T47D (cell line): ENCODE measurements around the gene SERPINB1.
"Not testable (repeated sequence)": the region's sequence is repeated elsewhere in the genome, so short reads cannot be mapped to it uniquely, and the experiment has no call there.

Experiments
- DNase-seq, 2 experiments: peaks; one replicate each; pipeline versions ENCODE4 v3.0.0 to v3.0.0-alpha.2; 2011 to 2012; ENCODE audit warnings: low read depth in 1 of 2, low spot score in 1 of 2
- JUND ChIP-seq: IDR thresholded peaks from 2 replicates; pipeline ENCODE4 v1.6.1; 2012; ENCODE audit warnings: low read depth
- in situ Hi-C: cut with HindIII; loops from 2 replicates; pipeline ENCODE4 v1.10.0; 2016; ENCODE audit warnings: low sequenced_read_pairs, low pct_unique_long_range_greater_than_20kb

The SERPINB1 gene

GRCh38 chr6:2816158-2816557, 25.5 kb downstream of the SERPINB1 start:
- DNase-seq = no peak
- no peak for TF ChIP-seq JUND
- in situ Hi-C loops = no loop called here

- DNase-seq = no peak
- in situ Hi-C loops = no loop called here
- TF ChIP-seq JUND = no peak
Observed at GRCh38 chr6:2812695-2813094, 29.0 kb downstream of the SERPINB1 start.

- no peak for DNase-seq
- in situ Hi-C loops = no loop called here
Observed at GRCh38 chr6:2810092-2810671, 31.5 kb downstream of the SERPINB1 start.

GRCh38 chr6:2809015-2809414, 32.6 kb downstream of the SERPINB1 start:
- in situ Hi-C loops = no loop called here
- DNase-seq = no peak
- TF ChIP-seq JUND = no peak

More at GRCh38 chr6:2810092-2810671, 31.5 kb downstream of the SERPINB1 start:
- TF ChIP-seq JUND = no peak

GRCh38 chr6:2807342-2808090, 34.1 kb downstream of the SERPINB1 start:
- DNase-seq = no peak
- no peak for TF ChIP-seq JUND
- in situ Hi-C loops = no loop called here

GRCh38 chr6:2806644-2807043, 35.0 kb downstream of the SERPINB1 start:
- no peak for TF ChIP-seq JUND
- no peak for DNase-seq
- in situ Hi-C loops = no loop called here

- no peak for TF ChIP-seq JUND
- in situ Hi-C loops = no loop called here
- no peak for DNase-seq
Observed at GRCh38 chr6:2805031-2805430, 36.6 kb downstream of the SERPINB1 start.

- in situ Hi-C loops = no loop called here
- peak in 1 of 2 experiments; percentile 39 for DNase-seq
- TF ChIP-seq JUND = no peak
Observed at GRCh38 chr6:2804516-2804915, 37.1 kb downstream of the SERPINB1 start.

GRCh38 chr6:2803731-2804429, 37.8 kb downstream of the SERPINB1 start:
- TF ChIP-seq JUND = no peak
- in situ Hi-C loops = no loop called here
- DNase-seq = no peak

GRCh38 chr6:2802521-2803060, 39.1 kb downstream of the SERPINB1 start:
- in situ Hi-C loops = no loop called here
- no peak for TF ChIP-seq JUND
- no peak for DNase-seq

- not testable (repeated sequence) for DNase-seq
Observed at GRCh38 chr6:2801687-2802086, 40.0 kb downstream of the SERPINB1 start.

GRCh38 chr6:2800552-2801316, 40.9 kb downstream of the SERPINB1 start:
- in situ Hi-C loops = no loop called here
- no peak for DNase-seq
- no peak for TF ChIP-seq JUND

More at GRCh38 chr6:2801687-2802086, 40.0 kb downstream of the SERPINB1 start:
- in situ Hi-C loops = not testable (repeated sequence)
